Measurements from ENCODE around the gene CNTN5.

- TF ChIP-seq PATZ1 (CRISPR knock-in tag; IDR thresholded peaks at IDR 0.05; ENCODE audit: borderline replicate concordance) = no peak
- TF ChIP-seq CSRNP3 (CRISPR knock-in tag; IDR thresholded peaks at IDR 0.05) = no peak
- no peak for TF ChIP-seq ARNTL (CRISPR knock-in tag; IDR thresholded peaks at IDR 0.05; ENCODE audit: borderline replicate concordance, low read depth)
These were observed 139.7 kb downstream of the CNTN5 start for GRCh38 chr11:99160447-99160846.

Data from SK-N-SH treated with all-trans-retinoic acid at 6 μM for 48 hours (cell line).